Omental fat pad (tissue), 4 donors: ENCODE data around the gene IGSF21. TPM values are rescaled to one million over a fixed set of nuclear protein-coding genes. Genes with fewer than 3 reads are reported as not detected.

Experiments used
- ATAC-seq: fragments of 150-250 bp; one replicate; pipeline ENCODE4 v1.9.1; 2016; ENCODE audit warnings: mild to moderate bottlenecking, moderate library complexity; ENCODE audit not compliant: low FRiP score
- DNase-seq: peaks from one replicate; pipeline ENCODE4 v3.0.0-alpha.2; 2019; ENCODE audit warnings: low spot score
- CTCF ChIP-seq, 3 donors: fragments of 450-650 bp; IDR thresholded peaks; one replicate each; pipeline ENCODE4 v1.5.1; 2016 to 2017; ENCODE audit warnings: antibody characterized with exemption in 3 of 3, mild to moderate bottlenecking in 3 of 3, moderate library complexity in 2 of 3
- total RNA-seq, 4 donors: library from RNA; depleted of rRNA; stranded (reverse); fragments of >200 nt; gene quantifications; one replicate each; pipeline ENCODE4 v1.1.0, GENCODE V29; 2016

Gene IGSF21
- total RNA-seq, 4 donors from 2014 or later = 0.56 to 7.8 (median 7.4) TPM; not detected in 1

GRCh38 chr1:18347559-18347958 lies 240.0 kb downstream of the IGSF21 start:
- no peak for ATAC-seq
- no peak for TF ChIP-seq CTCF (IDR thresholded peaks at IDR 0.05)
- DNase-seq = no peak

- TF ChIP-seq CTCF (IDR thresholded peaks at IDR 0.05) = no peak
- no peak for ATAC-seq
- no peak for DNase-seq
Observed at GRCh38 chr1:18348354-18348753, 240.8 kb downstream of the IGSF21 start.

- DNase-seq = no peak
- TF ChIP-seq CTCF (IDR thresholded peaks at IDR 0.05) = no peak
- ATAC-seq = no peak
Observed at GRCh38 chr1:18350747-18351146, 243.1 kb downstream of the IGSF21 start.

- DNase-seq = no peak
- no peak for ATAC-seq
- TF ChIP-seq CTCF (IDR thresholded peaks at IDR 0.05) = no peak
Observed at GRCh38 chr1:18351735-18352134, 244.1 kb downstream of the IGSF21 start.

- TF ChIP-seq CTCF (IDR thresholded peaks at IDR 0.05) = no peak
- DNase-seq (no peak), ATAC-seq (no peak)
Observed at GRCh38 chr1:18352636-18353265, 245.2 kb downstream of the IGSF21 start.

GRCh38 chr1:18353528-18353927 lies 245.9 kb downstream of the IGSF21 start:
- ATAC-seq (no peak), DNase-seq (no peak)
- TF ChIP-seq CTCF (IDR thresholded peaks at IDR 0.05) = no peak

- DNase-seq (no peak), ATAC-seq (no peak)
- TF ChIP-seq CTCF (IDR thresholded peaks at IDR 0.05) = no peak
Observed at GRCh38 chr1:18353992-18354391, 246.4 kb downstream of the IGSF21 start.
